SK-N-SH (cell line): Measurements from ENCODE around the gene PIANP. TPM values are rescaled to one million over a fixed set of nuclear protein-coding genes. Genes with fewer than 3 reads are reported as not detected.

ENCODE experiments used
- CTCF ChIA-PET: fragments of 300-600, 350-600 bp; formaldehyde crosslinking; extraction: SDS; loops from one replicate; lab custom pipeline; 2021; lab: Yijun Ruan, JAX
- POLR2A ChIA-PET: fragments of 350-600 bp; sonication (Branson Sonifier 250); formaldehyde crosslinking; extraction: SDS; loops from one replicate; lab custom pipeline; 2020; ENCODE audit warnings: antibody characterized with exemption, inconsistent platforms; lab: Yijun Ruan, JAX
- DNase-seq: peaks from one replicate; pipeline ENCODE4 v3.0.0; 2012
- H2AFZ ChIP-seq: fragments of 200-600 bp; sonication (generic); 2 replicates; pipeline ENCODE4 v1.8.1; 2016; ENCODE audit warnings: antibody characterized with exemption, mild to moderate bottlenecking, low read depth
- H3F3A ChIP-seq: fragments of 200-600 bp; sonication (generic); replicated peaks from 2 replicates; pipeline ENCODE3; 2016; ENCODE audit warnings: antibody characterized with exemption, mild to moderate bottlenecking; ENCODE audit not compliant: insufficient read depth
- H3K27ac ChIP-seq, 2 experiments: fragments of 200-500 bp in 1 of 2; fragments of 200-600 bp in 1 of 2; sonication (Bioruptor generic) in 1 of 2; sonication (generic), shearing (Covaris generic) in 1 of 2; 2 replicates each; pipeline versions ENCODE4 v1.5.1 to v1.6.1; 2014 to 2016; ENCODE audit warnings: low read depth in 2 of 2, inconsistent platforms in 1 of 2, low read length in 1 of 2, mild to moderate bottlenecking in 1 of 2, mixed read lengths in 1 of 2
- H3K27me3 ChIP-seq: fragments of 200-600 bp; sonication (generic), shearing (Covaris generic); 2 replicates; pipeline ENCODE4 v1.6.1; 2016; ENCODE audit warnings: mixed run types; ENCODE audit not compliant: insufficient read depth
- H3K36me3 ChIP-seq, 2 experiments: fragments of 200-500 bp in 1 of 2; fragments of 200-600 bp in 1 of 2; sonication (Bioruptor generic) in 1 of 2; sonication (generic) in 1 of 2; replicated peaks in 1 of 2; 2 replicates each; pipeline versions ENCODE3 to v1.5.1; 2014 to 2016; ENCODE audit warnings: low read length in 1 of 2, mild to moderate bottlenecking in 1 of 2; ENCODE audit not compliant: insufficient read depth in 2 of 2, control insufficient read depth in 1 of 2
- H3K4me1 ChIP-seq, 2 experiments: fragments of 200-500 bp in 1 of 2; fragments of 200-600 bp in 1 of 2; sonication (Bioruptor generic) in 1 of 2; sonication (generic), shearing (Covaris generic) in 1 of 2; 2 replicates each; pipeline versions ENCODE4 v1.5.1 to v1.6.1; 2014 to 2016; ENCODE audit warnings: low read depth in 1 of 2, low read length in 1 of 2, mixed run types in 1 of 2; ENCODE audit not compliant: insufficient read depth in 2 of 2, control insufficient read depth in 1 of 2
- H3K4me2 ChIP-seq: fragments of 200-600 bp; sonication (generic), shearing (Covaris generic); 2 replicates; pipeline ENCODE4 v1.6.1; 2017; ENCODE audit warnings: mixed run types
- H3K4me3 ChIP-seq, 2 experiments: fragments of 200-500 bp in 1 of 2; fragments of 200-600 bp in 1 of 2; sonication (Bioruptor generic) in 1 of 2; sonication (generic), shearing (Covaris generic) in 1 of 2; 2 replicates each; pipeline versions ENCODE4 v1.5.1 to v1.8.1; 2014 to 2016; ENCODE audit warnings: low read depth in 2 of 2, inconsistent platforms in 1 of 2, low read length in 1 of 2, mild to moderate bottlenecking in 1 of 2, mixed read lengths in 1 of 2, moderate library complexity in 1 of 2
- H3K79me2 ChIP-seq: fragments of 200-600 bp; sonication (generic); 2 replicates; pipeline ENCODE4 v1.8.1; 2017; ENCODE audit warnings: mild to moderate bottlenecking; ENCODE audit not compliant: insufficient read depth
- H3K9ac ChIP-seq: fragments of 200-600 bp; sonication (generic); 2 replicates; pipeline ENCODE4 v1.6.1; 2017; ENCODE audit warnings: mixed run types
- H3K9me2 ChIP-seq: fragments of 200-600 bp; sonication (generic); 2 replicates; pipeline ENCODE4 v1.6.1; 2017; ENCODE audit warnings: mixed run types
- H3K9me3 ChIP-seq: fragments of 200-600 bp; sonication (generic); 2 replicates; pipeline ENCODE4 v1.6.1; 2017; ENCODE audit warnings: mixed run types, mild to moderate bottlenecking, moderate library complexity
- H4K20me1 ChIP-seq: fragments of 200-600 bp; sonication (generic); 2 replicates; pipeline ENCODE4 v1.6.1; 2017; ENCODE audit warnings: mild to moderate bottlenecking, mixed run types; ENCODE audit not compliant: insufficient read depth
- CHD2 ChIP-seq: fragments of 150-350 bp; IDR thresholded peaks from 2 replicates; pipeline ENCODE4 v1.6.1; 2018; ENCODE audit warnings: low read length; ENCODE audit not compliant: partially characterized antibody
- CTCF ChIP-seq: fragments of 200-600 bp; sonication (generic); IDR thresholded peaks from 2 replicates; pipeline ENCODE4 v1.6.1; 2017; ENCODE audit warnings: antibody characterized with exemption, mild to moderate bottlenecking, moderate library complexity
- ELF1 ChIP-seq: IDR thresholded peaks from 2 replicates; pipeline ENCODE4 v1.4.0; 2012
- FOXJ3 ChIP-seq: sonication (generic); formaldehyde crosslinking; IDR thresholded peaks from 2 replicates; pipeline ENCODE4 v1.5.1; 2020; ENCODE audit warnings: mild to moderate bottlenecking, missing genetic modification reagents
- GABPA ChIP-seq: IDR thresholded peaks from 2 replicates; pipeline ENCODE4 v1.4.0; 2012; ENCODE audit warnings: low read depth, mild to moderate bottlenecking
- JUND ChIP-seq: IDR thresholded peaks from 2 replicates; pipeline ENCODE4 v1.4.0; 2012
- MXI1 ChIP-seq: IDR thresholded peaks from 2 replicates; pipeline ENCODE4 v1.6.1; 2012; ENCODE audit warnings: mild to moderate bottlenecking, low read depth, low read length, improper control_type of control experiment
- NFIC ChIP-seq: IDR thresholded peaks from 2 replicates; pipeline ENCODE4 v1.4.0; 2012; ENCODE audit warnings: borderline replicate concordance
- PBX3 ChIP-seq: IDR thresholded peaks from 2 replicates; pipeline ENCODE4; 2012
- POLR2AphosphoS5 ChIP-seq: IDR thresholded peaks from 2 replicates; pipeline ENCODE4 v1.6.1; 2012; ENCODE audit warnings: low read depth, low read length
- RAD21 ChIP-seq: IDR thresholded peaks from 2 replicates; pipeline ENCODE4 v1.6.1; 2012; ENCODE audit warnings: mild to moderate bottlenecking, low read length
- REST ChIP-seq: IDR thresholded peaks from 2 replicates; pipeline ENCODE4 v1.6.1; 2012; ENCODE audit warnings: mild to moderate bottlenecking, low read depth, low read length, moderate library complexity
- RFX5 ChIP-seq: IDR thresholded peaks from 2 replicates; pipeline ENCODE4 v1.6.1; 2012; ENCODE audit warnings: mild to moderate bottlenecking, improper control_type of control experiment, low read length
- RXRA ChIP-seq: IDR thresholded peaks from 2 replicates; pipeline ENCODE4 v1.4.0; 2012; ENCODE audit warnings: low read depth, mild to moderate bottlenecking, borderline replicate concordance
- SMC3 ChIP-seq: IDR thresholded peaks from 2 replicates; pipeline ENCODE4 v1.6.1; 2012; ENCODE audit warnings: low read depth, low read length, improper control_type of control experiment
- TCF12 ChIP-seq: IDR thresholded peaks from 2 replicates; pipeline ENCODE4 v1.4.0; 2012
- ZBTB33 ChIP-seq: IDR thresholded peaks from 2 replicates; pipeline ENCODE4 v1.4.0; 2012; ENCODE audit warnings: low read depth, borderline replicate concordance
- WGBS: methylation state at CpG from one replicate; pipeline ENCODE4 v1.1.6; 2017; ENCODE audit warnings: low lambda C conversion rate; 5-methylcytosine and 5-hydroxymethylcytosine counted together
- polyA plus RNA-seq, 3 experiments: library from polyadenylated mRNA; depleted of rRNA; stranded (reverse); fragments of >200 nt; gene quantifications; 2 replicates each; pipeline ENCODE4 v1.2.3, GENCODE V29; 2012

Gene PIANP
- polyA plus RNA-seq, 1 of the 3 experiments (the other 2 are of a cell fraction) = 9.9 TPM

- Histone ChIP-seq H3F3A (no peaks in the 10 kb centered on the region), H3K4me3 (no peak overlapping the region), H3K9me3 (no peaks in the 10 kb centered on the region), H2AFZ (no peak overlapping the region), H3K79me2 (no peaks in the 10 kb centered on the region), H3K27ac (no peak overlapping the region), H3K9ac (no peak overlapping the region), H3K9me2 (no peaks in the 10 kb centered on the region), H4K20me1 (no peaks in the 10 kb centered on the region)
- peak; percentile 74 for DNase-seq
- TF ChIP-seq PBX3 (no peak), RAD21 (peak; percentile 75), CTCF (peak; percentile 28), SMC3 (peak; percentile 58)
- TF ChIP-seq, all 33 proteins: peak for 3
- 46% methylated on average over 5 of the region's 5 CpGs for WGBS
- Histone ChIP-seq H3K4me2 (no peak overlapping the region), H3K4me1 (no peaks in the 10 kb centered on the region), H3K27me3 (no peaks in the 10 kb centered on the region), H3K36me3 (no peaks in the 10 kb centered on the region)
- ChIA-PET POLR2A (interaction anchor here (0.8 to 1.8 kb wide), 3 partner anchors 12 to 27 kb away, joined by 3 to 5 read pairs (median 5); no protein-coding TSS in a partner anchor), CTCF (interaction anchor here (0.7 to 4.2 kb wide), 17 partner anchors 9 to 107 kb away, joined by 3 to 32 read pairs (median 6); partner anchors contain the start of gene LPAR5)
These were observed 55.7 kb downstream of the PIANP start for GRCh38 chr12:6644903-6645302.

GRCh38 chr12:6644257-6644596, 56.4 kb downstream of the PIANP start:
- WGBS = 83% methylated on average over 6 of the region's 6 CpGs
- Histone ChIP-seq H3K4me2 (no peak overlapping the region), H2AFZ (no peak overlapping the region), H3K4me1 (no peaks in the 10 kb centered on the region), H4K20me1 (no peaks in the 10 kb centered on the region), H3K27ac (no peak overlapping the region), H3K79me2 (no peaks in the 10 kb centered on the region), H3K9ac (no peak overlapping the region), H3K27me3 (no peaks in the 10 kb centered on the region), H3K4me3 (no peak overlapping the region), H3K9me2 (no peaks in the 10 kb centered on the region), H3K9me3 (no peaks in the 10 kb centered on the region), H3F3A (no peaks in the 10 kb centered on the region), H3K36me3 (no peaks in the 10 kb centered on the region)
- peak; percentile 11 for DNase-seq
- ChIA-PET CTCF (interaction anchor here (1.1 to 4.2 kb wide), 15 partner anchors 9 to 106 kb away, joined by 3 to 32 read pairs (median 8); partner anchors contain the start of gene LPAR5), POLR2A (interaction anchor here (0.8 to 1.8 kb wide), 3 partner anchors 11 to 26 kb away, joined by 3 to 5 read pairs (median 5); no protein-coding TSS in a partner anchor)
- TF ChIP-seq SMC3 (no peak), FOXJ3 (CRISPR knock-in tag) (no peak), GABPA (no peak), MXI1 (no peak), REST (no peak), RAD21 (no peak), CHD2 (no peak), POLR2AphosphoS5 (no peak), CTCF (no peak), ELF1 (no peak), TCF12 (no peak), ZBTB33 (no peak), RXRA (no peak), RFX5 (no peak), NFIC (no peak), JUND (no peak)
